ENCODE data around the gene DUSP9.

Gene DUSP9

GRCh38 chrX:153608806-153609205 is 38.2 kb upstream of the DUSP9 start:
- Histone ChIP-seq H3K27ac (no peak overlapping the region), H3K36me3 (replicated peaks) (no peaks in the 10 kb centered on the region), H3K4me3 (ENCODE audit: low read depth, low read length) (no peak overlapping the region), H3K27me3 (replicated peaks) (no peaks in the 10 kb centered on the region)
- in situ Hi-C loops (cut with HindIII; ENCODE audit: low pct_ligation_motif_present, low sequenced_read_pairs) = no loop called here
- DNase-seq = no peak
- TF ChIP-seq, protein P1, sequence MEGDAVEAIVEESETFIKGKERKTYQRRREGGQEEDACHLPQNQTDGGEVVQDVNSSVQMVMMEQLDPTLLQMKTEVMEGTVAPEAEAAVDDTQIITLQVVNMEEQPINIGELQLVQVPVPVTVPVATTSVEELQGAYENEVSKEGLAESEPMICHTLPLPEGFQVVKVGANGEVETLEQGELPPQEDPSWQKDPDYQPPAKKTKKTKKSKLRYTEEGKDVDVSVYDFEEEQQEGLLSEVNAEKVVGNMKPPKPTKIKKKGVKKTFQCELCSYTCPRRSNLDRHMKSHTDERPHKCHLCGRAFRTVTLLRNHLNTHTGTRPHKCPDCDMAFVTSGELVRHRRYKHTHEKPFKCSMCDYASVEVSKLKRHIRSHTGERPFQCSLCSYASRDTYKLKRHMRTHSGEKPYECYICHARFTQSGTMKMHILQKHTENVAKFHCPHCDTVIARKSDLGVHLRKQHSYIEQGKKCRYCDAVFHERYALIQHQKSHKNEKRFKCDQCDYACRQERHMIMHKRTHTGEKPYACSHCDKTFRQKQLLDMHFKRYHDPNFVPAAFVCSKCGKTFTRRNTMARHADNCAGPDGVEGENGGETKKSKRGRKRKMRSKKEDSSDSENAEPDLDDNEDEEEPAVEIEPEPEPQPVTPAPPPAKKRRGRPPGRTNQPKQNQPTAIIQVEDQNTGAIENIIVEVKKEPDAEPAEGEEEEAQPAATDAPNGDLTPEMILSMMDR (IDR thresholded peaks at IDR 0.05; ENCODE audit: low read depth, low read length, missing control alignments) = no peak

DNA sequence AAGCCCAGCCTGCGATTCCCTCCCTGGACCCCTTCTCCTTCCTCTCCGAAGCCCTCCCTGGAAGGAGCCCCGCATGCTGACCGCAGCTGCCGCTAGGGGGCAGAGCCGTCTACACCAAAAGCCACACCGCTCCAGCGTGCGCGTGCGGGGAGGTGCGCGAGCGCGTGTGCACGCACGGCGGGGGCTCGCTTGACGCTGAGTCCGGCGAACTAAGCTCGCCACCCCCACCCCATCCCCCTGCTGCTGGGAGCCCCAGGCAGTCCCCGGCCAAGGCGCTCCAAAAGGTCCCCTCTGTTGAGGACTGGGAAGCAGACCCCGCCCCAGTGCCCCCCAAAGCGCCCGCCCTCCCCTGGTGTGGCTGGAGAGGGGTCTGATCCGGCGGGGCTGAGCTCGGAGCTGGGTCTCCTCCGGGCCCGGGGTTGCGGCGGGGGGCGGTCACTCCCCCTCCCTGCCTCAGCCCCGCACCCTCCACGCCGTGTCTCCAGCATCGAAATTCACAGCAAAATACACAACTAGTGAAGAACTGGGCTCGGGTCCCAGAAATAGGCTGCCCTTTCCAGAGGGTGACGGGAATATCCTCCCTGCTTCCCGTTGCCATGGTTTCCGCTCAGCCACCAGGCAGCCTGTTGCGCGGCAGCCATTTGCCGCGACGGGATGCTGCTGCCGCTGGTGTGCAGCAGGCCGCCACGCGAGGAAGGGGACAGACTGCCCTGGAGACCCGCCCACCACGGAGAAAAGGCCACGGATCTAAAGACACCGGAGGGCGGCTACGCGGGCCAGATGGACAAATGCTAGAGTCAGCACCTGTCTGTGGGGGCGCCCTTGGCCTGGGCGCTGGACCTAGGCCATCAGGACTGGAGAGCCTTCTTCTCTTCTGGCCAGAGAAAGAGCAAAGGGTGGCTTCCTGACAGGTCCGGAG is 36.8 kb upstream of the DUSP9 start:
- peak overlapping the region; percentile 34 for H3K4me3 ChIP-seq (ENCODE audit: low read depth, low read length)
- H3K36me3 ChIP-seq (replicated peaks) = no peaks in the 10 kb centered on the region
- no peaks in the 10 kb centered on the region for H3K27me3 ChIP-seq (replicated peaks)
- DNase-seq = peak; percentile 20
- TF ChIP-seq, protein P1 (IDR thresholded peaks at IDR 0.05; ENCODE audit: low read depth, low read length, missing control alignments) = peak; percentile 82
- in situ Hi-C loops (cut with HindIII; ENCODE audit: low pct_ligation_motif_present, low sequenced_read_pairs) = no loop called here
- H3K27ac ChIP-seq = no peak overlapping the region

- Histone ChIP-seq H3K27ac (no peak overlapping the region), H3K27me3 (replicated peaks) (no peaks in the 10 kb centered on the region), H3K4me3 (ENCODE audit: low read depth, low read length) (no peak overlapping the region), H3K36me3 (replicated peaks) (no peaks in the 10 kb centered on the region)
- TF ChIP-seq, protein P1 (IDR thresholded peaks at IDR 0.05; ENCODE audit: low read depth, low read length, missing control alignments) = no peak
- no peak for DNase-seq
- in situ Hi-C loops (cut with HindIII; ENCODE audit: low pct_ligation_motif_present, low sequenced_read_pairs) = no loop called here
Observed at GRCh38 chrX:153610836-153611213, 36.2 kb upstream of the DUSP9 start.

DNA sequence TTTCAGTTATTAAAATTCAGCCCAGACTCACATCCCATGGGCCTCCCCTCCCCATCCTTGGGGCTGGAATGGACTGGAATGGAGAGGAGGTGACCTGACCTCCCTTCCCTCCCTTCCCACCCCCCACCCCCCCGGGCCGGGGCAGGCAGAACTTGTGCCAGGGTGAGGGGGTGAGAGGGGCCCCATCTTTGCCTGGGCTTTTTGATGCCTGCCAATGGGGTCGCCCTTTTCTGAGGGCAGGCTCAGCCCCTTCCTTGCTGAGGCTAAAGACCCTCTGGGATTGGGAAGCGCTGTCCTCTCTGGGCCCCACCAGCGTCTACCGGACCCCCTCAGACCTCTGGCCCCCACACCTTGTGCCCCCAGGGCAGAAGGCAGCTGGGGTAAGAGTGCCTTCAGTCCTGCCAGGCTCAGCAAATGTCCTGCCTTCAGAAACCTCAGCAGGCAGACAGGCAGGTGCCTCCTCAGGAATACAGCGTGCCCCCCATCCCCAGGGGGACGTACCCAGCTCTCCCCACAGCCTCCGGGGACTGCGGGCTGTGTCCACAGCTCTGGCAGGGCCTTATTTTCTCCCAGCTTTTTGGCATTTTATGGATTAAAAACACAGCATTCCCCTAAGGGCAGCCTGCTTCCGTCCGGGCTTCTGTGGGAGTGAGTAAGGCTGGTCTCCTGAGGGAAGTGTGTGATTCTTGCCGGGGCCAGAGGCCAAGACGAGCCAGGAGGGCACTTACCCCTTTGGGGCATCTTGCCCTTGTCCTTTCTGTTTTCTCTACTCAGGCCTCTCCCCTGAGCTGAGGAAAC is 35.5 kb upstream of the DUSP9 start:
- H3K36me3 ChIP-seq (replicated peaks) = no peaks in the 10 kb centered on the region
- no peaks in the 10 kb centered on the region for H3K27me3 ChIP-seq (replicated peaks)
- H3K4me3 ChIP-seq (ENCODE audit: low read depth, low read length) = no peak overlapping the region
- DNase-seq = no peak
- TF ChIP-seq, protein P1 (IDR thresholded peaks at IDR 0.05; ENCODE audit: low read depth, low read length, missing control alignments) = no peak
- in situ Hi-C loops (cut with HindIII; ENCODE audit: low pct_ligation_motif_present, low sequenced_read_pairs) = no loop called here
- no peak overlapping the region for H3K27ac ChIP-seq

GRCh38 chrX:153612413-153612812 is 34.6 kb upstream of the DUSP9 start:
- no peak overlapping the region for H3K27ac ChIP-seq
- no peaks in the 10 kb centered on the region for H3K27me3 ChIP-seq (replicated peaks)
- TF ChIP-seq, protein P1 (IDR thresholded peaks at IDR 0.05; ENCODE audit: low read depth, low read length, missing control alignments) = no peak
- no peak for DNase-seq
- H3K4me3 ChIP-seq (ENCODE audit: low read depth, low read length) = no peak overlapping the region
- in situ Hi-C loops (cut with HindIII; ENCODE audit: low pct_ligation_motif_present, low sequenced_read_pairs) = no loop called here
- H3K36me3 ChIP-seq (replicated peaks) = no peaks in the 10 kb centered on the region

Measured in brain microvascular endothelial cell (primary cell).